Panc1 (cell line): ENCODE data around the gene SNAP23. TPM values are rescaled to one million over a fixed set of nuclear protein-coding genes. Genes with fewer than 3 reads are reported as not detected.

ENCODE experiments used
- ATAC-seq: fragments of 200-7000 bp; cut with Tn5 transposase; 2 replicates; pipeline ENCODE4 v1.9.1; 2020; ENCODE audit warnings: mild to moderate bottlenecking, moderate library complexity
- BruUV-seq: library from RNA; stranded (reverse); fragments of 400-500 nt; replicated peaks from 2 replicates; lab custom pipeline; 2021; lab: Mats Ljungman, UMichigan
- CTCF ChIA-PET: fragments of 300-600 bp; sonication (Branson Sonifier 250); formaldehyde crosslinking; loops from one replicate; lab custom pipeline; 2022; ENCODE audit warnings: antibody characterized with exemption; lab: Charles Lee
- POLR2A ChIA-PET: fragments of 300-600 bp; sonication (Branson Sonifier 250); formaldehyde crosslinking; loops from one replicate; lab custom pipeline; 2022; ENCODE audit warnings: antibody characterized with exemption; lab: Charles Lee
- DNase-seq: peaks from one replicate; pipeline ENCODE4 v3.0.0-alpha.2; 2010; ENCODE audit warnings: low read depth, low spot score
- H3K27ac ChIP-seq: 2 replicates; pipeline ENCODE4 v1.5.1; 2011; ENCODE audit warnings: mild to moderate bottlenecking, low read length, inconsistent platforms
- H3K27me3 ChIP-seq: fragments of 200-500 bp; sonication (Bioruptor generic); 2 replicates; pipeline ENCODE4 v1.6.0; 2014; ENCODE audit warnings: low read length, inconsistent platforms; ENCODE audit not compliant: control insufficient read depth, insufficient read depth
- H3K36me3 ChIP-seq: fragments of 200-500 bp; sonication (Bioruptor generic); 2 replicates; pipeline ENCODE4 v1.5.1; 2014; ENCODE audit warnings: inconsistent platforms, mild to moderate bottlenecking, low read length, moderate library complexity; ENCODE audit not compliant: control insufficient read depth, insufficient read depth
- H3K4me1 ChIP-seq: 2 replicates; pipeline ENCODE4 v1.5.1; 2011; ENCODE audit warnings: inconsistent platforms, mild to moderate bottlenecking, low read length, moderate library complexity; ENCODE audit not compliant: control insufficient read depth, insufficient read depth
- H3K4me3 ChIP-seq, 2 experiments: 2 replicates each; pipeline ENCODE4 v1.5.1; 2011 to 2012; ENCODE audit warnings: low read depth in 2 of 2, low read length in 2 of 2, mild to moderate bottlenecking in 2 of 2, inconsistent platforms in 1 of 2, moderate library complexity in 1 of 2
- H3K9me3 ChIP-seq: fragments of 200-500 bp; sonication (Bioruptor generic); 2 replicates; pipeline ENCODE4 v1.5.1; 2014; ENCODE audit warnings: low read depth, mild to moderate bottlenecking, inconsistent platforms, low read length, moderate library complexity; ENCODE audit not compliant: control insufficient read depth, insufficient read depth
- POLR2AphosphoS5 ChIP-seq: IDR thresholded peaks from 2 replicates; pipeline ENCODE4 v1.6.1; 2012; ENCODE audit warnings: mild to moderate bottlenecking, low read depth, low read length, moderate library complexity
- SIN3A ChIP-seq: IDR thresholded peaks from 2 replicates; pipeline ENCODE4 v1.6.1; 2012; ENCODE audit warnings: low read depth, mild to moderate bottlenecking, low read length, moderate library complexity, borderline replicate concordance; ENCODE audit not compliant: insufficient read depth
- TCF7L2 ChIP-seq: IDR thresholded peaks from 2 replicates; pipeline ENCODE4 v1.6.1; 2011; ENCODE audit warnings: mild to moderate bottlenecking, low read depth, low read length, inconsistent platforms
- in situ Hi-C: cut with HindIII; loops from 2 replicates; pipeline ENCODE4 v1.10.0; 2016; ENCODE audit warnings: low sequenced_read_pairs, low pct_unique_long_range_greater_than_20kb
- intact Hi-C: fragments of 100-400 bp; cut with micrococcal nuclease; formaldehyde crosslinking; loops from one replicate; pipeline ENCODE4 v1.10.0; 2022; ENCODE audit not compliant: unreplicated experiment
- total RNA-seq: library from RNA; stranded (reverse); gene quantifications from one replicate; pipeline ENCODE4 v1.2.1, GENCODE V29; 2021; ENCODE audit not compliant: unreplicated experiment
- TF ChIP-seq, protein P1 (sequence below), 2 experiments: IDR thresholded peaks; 2 replicates each; pipeline ENCODE4 v1.6.1; 2011 to 2012; ENCODE audit warnings: low read depth in 2 of 2, control low read depth in 1 of 2, low read length in 1 of 2, mild to moderate bottlenecking in 1 of 2, moderate library complexity in 1 of 2; ENCODE audit not compliant: insufficient read depth in 1 of 2
- TF ChIP-seq, protein P2 (sequence below): fragments of 450-650 bp; IDR thresholded peaks from 2 replicates; pipeline ENCODE4 v1.5.1; 2017; ENCODE audit warnings: mild to moderate bottlenecking

SNAP23 gene
- total RNA-seq, 1 experiment from 2014 or later, result 48.9 TPM

DNA sequence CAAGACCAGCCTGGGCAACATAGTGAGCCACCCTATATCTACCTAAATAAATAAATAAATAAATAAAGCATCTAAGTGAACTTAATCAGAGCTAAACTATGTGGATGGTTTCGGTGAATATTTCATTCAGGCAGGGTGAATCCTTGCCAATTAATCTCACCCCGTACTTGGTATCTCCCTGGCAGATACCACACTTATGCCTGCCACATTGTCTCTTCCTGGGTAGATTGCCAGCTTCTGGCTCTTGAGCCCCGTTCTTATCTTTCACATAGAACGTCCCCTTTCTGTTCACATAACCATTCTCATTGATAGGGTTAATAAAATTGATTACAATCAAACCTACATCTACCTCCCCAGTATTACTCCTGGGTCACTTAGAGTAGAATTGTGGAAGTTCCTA lies 7.0 kb downstream of the SNAP23 start:
- H3K27me3 ChIP-seq, result no peaks in the 10 kb centered on the region
- no peaks in the 10 kb centered on the region for H3K9me3 ChIP-seq
- in situ Hi-C loops (no loop called here), intact Hi-C loops (no loop called here)
- peaks cover 18% of the 10 kb centered on the region; the same call in 1 of the 2 replicates for H3K4me1 ChIP-seq
- ChIA-PET CTCF (no interaction called here), POLR2A (no interaction called here)
- no TSS peak for BruUV-seq
- ATAC-seq (no peak), DNase-seq (no peak)
- no peak overlapping the region for H3K4me3 ChIP-seq
- TF ChIP-seq, protein P1, sequence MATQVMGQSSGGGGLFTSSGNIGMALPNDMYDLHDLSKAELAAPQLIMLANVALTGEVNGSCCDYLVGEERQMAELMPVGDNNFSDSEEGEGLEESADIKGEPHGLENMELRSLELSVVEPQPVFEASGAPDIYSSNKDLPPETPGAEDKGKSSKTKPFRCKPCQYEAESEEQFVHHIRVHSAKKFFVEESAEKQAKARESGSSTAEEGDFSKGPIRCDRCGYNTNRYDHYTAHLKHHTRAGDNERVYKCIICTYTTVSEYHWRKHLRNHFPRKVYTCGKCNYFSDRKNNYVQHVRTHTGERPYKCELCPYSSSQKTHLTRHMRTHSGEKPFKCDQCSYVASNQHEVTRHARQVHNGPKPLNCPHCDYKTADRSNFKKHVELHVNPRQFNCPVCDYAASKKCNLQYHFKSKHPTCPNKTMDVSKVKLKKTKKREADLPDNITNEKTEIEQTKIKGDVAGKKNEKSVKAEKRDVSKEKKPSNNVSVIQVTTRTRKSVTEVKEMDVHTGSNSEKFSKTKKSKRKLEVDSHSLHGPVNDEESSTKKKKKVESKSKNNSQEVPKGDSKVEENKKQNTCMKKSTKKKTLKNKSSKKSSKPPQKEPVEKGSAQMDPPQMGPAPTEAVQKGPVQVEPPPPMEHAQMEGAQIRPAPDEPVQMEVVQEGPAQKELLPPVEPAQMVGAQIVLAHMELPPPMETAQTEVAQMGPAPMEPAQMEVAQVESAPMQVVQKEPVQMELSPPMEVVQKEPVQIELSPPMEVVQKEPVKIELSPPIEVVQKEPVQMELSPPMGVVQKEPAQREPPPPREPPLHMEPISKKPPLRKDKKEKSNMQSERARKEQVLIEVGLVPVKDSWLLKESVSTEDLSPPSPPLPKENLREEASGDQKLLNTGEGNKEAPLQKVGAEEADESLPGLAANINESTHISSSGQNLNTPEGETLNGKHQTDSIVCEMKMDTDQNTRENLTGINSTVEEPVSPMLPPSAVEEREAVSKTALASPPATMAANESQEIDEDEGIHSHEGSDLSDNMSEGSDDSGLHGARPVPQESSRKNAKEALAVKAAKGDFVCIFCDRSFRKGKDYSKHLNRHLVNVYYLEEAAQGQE (IDR thresholded peaks at IDR 0.05; ENCODE audit: insufficient read depth in 1 of 2, low read depth in 2 of 2, low read length in 1 of 2), result no peak
- H3K27ac ChIP-seq, result no peak overlapping the region
- H3K36me3 ChIP-seq, result no peaks in the 10 kb centered on the region

DNA sequence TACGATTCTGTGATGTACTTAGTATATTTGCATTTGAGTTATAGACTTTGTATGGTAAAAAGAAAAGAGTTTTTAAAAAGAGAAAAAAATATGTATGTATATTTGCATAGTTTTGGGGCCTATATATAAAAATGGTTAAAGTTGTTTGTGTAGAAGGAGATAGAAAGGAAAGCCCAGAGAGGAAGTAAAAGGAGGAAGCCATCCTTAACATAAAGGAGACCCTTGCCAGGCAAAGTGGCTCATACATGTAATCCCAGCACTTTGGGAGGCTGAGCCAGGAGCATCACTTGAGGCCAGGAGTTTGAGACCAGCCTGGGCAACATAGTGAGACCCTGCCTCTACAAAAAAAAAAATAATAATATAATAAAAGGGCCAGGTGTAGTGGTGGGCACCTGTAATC lies 8.4 kb downstream of the SNAP23 start:
- CTCF ChIA-PET, result no interaction called here
- intact Hi-C loops, result no loop called here
- TF ChIP-seq TCF7L2 (no peak), POLR2AphosphoS5 (no peak), SIN3A (no peak)
- TF ChIP-seq, protein P2, sequence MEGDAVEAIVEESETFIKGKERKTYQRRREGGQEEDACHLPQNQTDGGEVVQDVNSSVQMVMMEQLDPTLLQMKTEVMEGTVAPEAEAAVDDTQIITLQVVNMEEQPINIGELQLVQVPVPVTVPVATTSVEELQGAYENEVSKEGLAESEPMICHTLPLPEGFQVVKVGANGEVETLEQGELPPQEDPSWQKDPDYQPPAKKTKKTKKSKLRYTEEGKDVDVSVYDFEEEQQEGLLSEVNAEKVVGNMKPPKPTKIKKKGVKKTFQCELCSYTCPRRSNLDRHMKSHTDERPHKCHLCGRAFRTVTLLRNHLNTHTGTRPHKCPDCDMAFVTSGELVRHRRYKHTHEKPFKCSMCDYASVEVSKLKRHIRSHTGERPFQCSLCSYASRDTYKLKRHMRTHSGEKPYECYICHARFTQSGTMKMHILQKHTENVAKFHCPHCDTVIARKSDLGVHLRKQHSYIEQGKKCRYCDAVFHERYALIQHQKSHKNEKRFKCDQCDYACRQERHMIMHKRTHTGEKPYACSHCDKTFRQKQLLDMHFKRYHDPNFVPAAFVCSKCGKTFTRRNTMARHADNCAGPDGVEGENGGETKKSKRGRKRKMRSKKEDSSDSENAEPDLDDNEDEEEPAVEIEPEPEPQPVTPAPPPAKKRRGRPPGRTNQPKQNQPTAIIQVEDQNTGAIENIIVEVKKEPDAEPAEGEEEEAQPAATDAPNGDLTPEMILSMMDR, result no peak
- TF ChIP-seq, protein P1 (IDR thresholded peaks at IDR 0.05; ENCODE audit: insufficient read depth in 1 of 2, low read depth in 2 of 2, low read length in 1 of 2), result no peak
- ATAC-seq, result no peak
- no peaks in the 10 kb centered on the region for H3K27me3 ChIP-seq
- H3K36me3 ChIP-seq, result no peaks in the 10 kb centered on the region
- H3K4me3 ChIP-seq, result no peak overlapping the region
- no TSS peak for BruUV-seq
- H3K9me3 ChIP-seq, result no peaks in the 10 kb centered on the region
- POLR2A ChIA-PET, result no interaction called here
- H3K4me1 ChIP-seq, result peaks cover 13% of the 10 kb centered on the region; the same call in 1 of the 2 replicates
- H3K27ac ChIP-seq, result no peak overlapping the region
- in situ Hi-C loops, result no loop called here
- DNase-seq, result no peak
